NCI-H524 (cell line): Measurements from ENCODE around the gene FAM186B.
A peak's percentile ranks its signal among the peaks of the same experiment; 100 is the strongest.

Experiments
- DNase-seq, 2 experiments: peaks; one replicate each; lab custom pipeline; 2025; lab: John Stamatoyannopoulos, UW

Gene FAM186B

DNA sequence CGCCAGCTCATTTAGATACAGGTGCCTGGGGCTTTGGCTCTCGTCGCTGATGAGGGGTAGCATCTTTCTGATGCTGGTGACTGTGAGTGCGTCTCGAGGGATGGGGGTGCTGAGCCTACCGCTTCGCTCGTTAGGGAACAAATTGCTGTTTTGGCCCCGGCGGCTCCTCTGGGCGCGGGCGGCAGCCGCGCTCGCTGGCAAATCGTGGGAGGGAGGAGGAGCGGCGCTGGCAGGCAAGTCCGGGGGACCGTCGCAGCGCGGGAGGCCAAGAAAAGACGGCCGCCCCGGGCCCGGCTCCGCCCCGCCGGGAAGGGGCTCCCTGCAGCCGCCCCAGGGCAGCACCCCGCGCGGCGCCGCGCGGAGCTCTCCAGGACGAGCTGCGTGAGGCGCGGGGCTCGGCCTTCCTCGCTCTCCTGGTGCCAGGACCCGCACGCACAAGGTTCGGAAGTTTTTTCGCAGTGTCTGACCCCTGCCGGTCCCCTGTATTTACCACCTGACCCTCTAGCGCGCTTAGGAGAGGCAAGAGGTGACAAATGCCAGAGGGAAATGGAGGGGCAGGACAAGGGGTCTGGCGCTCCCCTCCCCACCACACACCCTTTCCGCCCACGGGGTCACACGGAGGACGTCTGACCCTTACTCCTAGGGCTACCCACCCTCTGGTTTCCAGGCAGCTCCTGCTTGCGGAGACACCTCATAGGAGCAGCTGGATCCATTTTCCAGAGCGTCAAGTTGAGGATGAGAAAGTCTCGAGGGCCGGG lies 67.5 kb downstream of the FAM186B start:
- peak in 1 of 2 experiments; percentile 60 for DNase-seq
